Activated CD8-positive, alpha-beta memory T cell treated with anti-CD3 and anti-CD28 coated beads for 1 hour (primary cell): ENCODE results near the gene PLPP1.
"Not testable (repeated sequence)": the region's sequence is repeated elsewhere in the genome, so short reads cannot be mapped to it uniquely, and the experiment has no call there.

ENCODE experiments used
- DNase-seq, 2 donors: peaks; one replicate each; pipeline ENCODE4 v3.0.0-alpha.2; 2020; ENCODE audit warnings: low read depth in 1 of 2; ENCODE audit errors: extremely low read depth in 1 of 2

Gene PLPP1

GRCh38 chr5:55547781-55548180 lies 13.0 kb upstream of the PLPP1 start:
- no peak for DNase-seq

DNA sequence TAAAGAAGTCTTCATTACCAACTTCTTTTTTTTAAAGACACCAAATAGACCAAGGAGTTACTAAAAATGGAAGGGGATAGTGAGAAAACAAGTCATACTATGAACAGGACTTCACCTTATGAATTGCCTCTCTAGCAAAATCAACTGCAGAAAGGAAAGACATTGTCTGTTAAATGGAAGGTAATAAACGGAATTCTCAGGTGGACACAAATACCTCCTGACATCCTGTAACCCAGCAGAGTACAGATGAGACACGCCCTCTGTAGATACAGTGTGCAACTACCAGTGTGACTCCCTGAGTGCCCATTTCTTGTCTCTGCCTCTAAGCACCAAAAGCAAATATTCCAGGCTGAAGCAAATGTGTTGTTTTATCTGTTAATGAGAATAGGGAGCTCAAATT lies 12.2 kb upstream of the PLPP1 start:
- no peak for DNase-seq

DNA sequence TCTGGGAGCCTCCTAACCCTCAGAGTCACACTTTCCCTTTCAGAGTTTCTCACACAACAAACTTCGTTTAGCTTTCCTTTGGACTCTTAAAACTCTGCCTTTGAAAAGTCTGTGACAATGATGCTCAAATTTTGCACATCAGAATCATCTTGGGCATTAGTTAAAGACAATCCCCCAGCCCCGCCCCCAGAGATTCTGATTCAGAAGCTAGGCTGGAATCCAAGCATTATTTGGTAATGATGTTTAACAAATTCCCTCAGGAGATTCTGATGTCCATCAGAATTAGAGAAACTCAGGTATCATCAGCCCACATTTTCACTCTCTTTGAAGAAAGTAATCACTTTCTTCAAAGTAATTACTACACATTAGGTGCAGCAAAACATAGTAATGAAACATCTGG lies 9.6 kb upstream of the PLPP1 start:
- DNase-seq = no peak

DNA sequence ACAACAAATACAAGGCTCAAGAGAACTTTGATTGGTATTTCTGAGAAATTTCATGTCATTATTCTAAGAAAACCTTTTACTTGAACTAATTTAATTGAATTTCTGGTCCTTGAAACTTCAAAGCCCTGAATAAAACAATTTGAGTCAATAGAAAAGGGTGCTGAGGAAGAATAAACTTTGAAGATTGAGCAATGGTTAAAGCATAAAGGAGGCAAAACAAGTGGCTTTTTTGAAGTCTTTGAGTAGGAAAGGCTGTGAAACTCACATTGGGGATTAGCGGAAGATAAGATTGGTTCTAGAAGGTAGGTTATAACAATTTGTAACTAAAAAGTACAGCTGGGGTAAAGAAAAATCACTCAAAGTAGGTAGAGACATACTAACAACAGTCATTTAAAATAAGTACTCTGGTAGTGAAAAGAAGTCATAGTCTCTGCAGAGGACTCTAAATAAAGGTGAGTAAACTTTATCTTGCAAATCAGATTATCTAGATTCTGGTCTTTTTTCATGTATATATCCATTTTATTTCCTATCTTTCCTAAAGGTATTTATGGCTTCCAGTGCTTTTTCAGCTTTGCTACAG lies 6.4 kb upstream of the PLPP1 start:
- no peak for DNase-seq

DNA sequence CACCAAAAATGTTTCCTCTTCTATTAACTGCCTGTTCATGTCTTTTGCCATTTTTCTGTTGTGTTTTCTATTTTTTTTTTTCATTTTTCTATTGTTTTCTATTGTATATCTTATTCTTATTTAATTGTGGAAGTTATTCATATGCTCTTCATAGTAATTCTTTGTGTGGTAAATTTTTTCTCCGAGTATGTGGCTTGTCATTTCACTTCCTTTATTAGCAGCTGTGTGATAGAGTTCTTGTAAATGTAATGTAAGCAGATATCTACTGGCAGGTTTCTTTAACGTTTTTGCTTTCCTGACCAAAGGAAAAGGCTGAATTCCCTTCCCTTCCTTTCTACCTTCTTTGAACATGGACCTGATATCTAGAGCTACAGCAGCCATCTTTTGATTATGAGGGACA lies 5.8 kb upstream of the PLPP1 start:
- no peak for DNase-seq

GRCh38 chr5:55540024-55540423 lies 5.3 kb upstream of the PLPP1 start:
- DNase-seq = no peak

DNA sequence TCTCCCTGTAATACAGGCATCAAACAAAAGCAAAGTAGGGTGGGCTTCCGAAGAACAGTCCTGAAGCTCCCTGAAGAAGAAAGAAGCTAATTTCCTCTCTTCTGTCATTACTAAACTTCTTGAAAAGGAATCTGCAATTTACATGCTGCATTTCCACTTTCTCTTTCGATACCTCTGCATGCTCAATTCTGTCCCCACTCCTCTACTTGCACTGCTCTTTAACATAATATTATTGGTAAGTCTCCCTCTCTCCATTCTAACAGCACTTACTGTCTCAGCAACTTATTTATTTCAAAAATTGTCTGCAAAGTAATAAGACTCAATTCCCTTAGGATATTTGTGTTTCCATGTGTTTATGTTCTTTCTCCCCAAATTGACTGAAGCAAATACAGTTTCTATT lies 3.9 kb upstream of the PLPP1 start:
- no peak for DNase-seq

- not testable (repeated sequence) for DNase-seq
Observed at GRCh38 chr5:55537315-55537714, 2.6 kb upstream of the PLPP1 start.

GRCh38 chr5:55535199-55535905 lies 588 bp upstream of the PLPP1 start:
- no peak for DNase-seq

DNA sequence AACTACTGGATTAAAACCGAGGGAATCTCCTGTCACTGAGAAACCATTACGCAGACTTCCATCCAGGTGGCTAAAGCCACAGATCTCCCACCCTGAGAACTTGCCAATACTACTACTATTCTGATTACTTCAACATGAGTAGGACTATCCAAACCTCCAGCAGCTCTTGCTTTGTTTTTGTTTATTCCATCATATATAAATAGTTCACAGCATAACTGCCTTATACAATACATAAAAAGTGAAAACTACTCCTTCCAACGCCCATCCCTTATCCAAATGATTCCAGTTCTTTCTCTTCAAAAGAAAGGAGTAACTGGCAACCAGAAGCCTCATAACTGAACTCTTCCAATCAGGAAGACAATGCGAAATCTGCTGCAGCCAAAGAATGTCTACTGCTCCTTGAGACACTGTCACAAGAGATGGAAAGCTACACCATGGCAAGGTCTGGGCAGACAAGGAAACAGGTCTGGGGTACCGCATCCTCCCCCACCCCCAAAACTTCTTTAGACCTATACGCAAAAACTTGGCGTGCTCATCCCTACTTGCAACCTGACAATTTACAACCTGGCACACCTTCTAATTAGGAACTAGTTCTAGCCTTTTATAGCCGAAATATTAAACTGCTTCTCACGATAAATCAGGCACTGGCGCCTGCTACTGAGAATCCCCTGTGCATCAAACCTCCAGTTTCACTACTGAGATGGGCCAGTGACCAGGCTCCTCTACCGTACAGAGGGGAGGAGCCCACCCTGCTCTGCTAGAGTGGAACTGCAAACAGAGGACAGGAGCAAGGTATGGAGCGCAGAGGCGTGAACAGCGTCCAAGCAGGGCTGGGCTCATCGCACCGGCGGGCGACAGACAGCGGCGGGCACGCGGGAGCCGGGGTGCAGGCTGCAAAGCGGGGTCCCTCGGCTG lies 986 bp downstream of the PLPP1 start:
- no peak for DNase-seq

DNA sequence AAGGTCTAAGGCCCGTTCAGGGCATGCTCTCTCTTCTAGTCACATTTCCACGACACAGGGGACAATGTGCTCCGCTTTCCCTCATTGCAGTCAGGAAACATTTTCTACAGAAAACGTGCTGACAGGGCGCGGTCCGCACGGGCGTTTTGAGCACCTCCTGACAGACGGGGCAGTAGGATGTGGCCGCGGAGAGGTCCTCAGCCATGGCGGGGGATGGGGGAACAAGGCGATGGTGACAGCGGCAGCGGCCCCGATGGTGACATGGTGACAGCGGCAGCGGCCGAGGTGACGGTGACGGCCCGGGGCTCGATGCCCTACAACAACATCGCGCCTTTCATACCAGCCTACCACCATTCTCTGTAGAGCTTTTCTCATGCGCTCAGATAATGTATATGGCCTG lies 4.1 kb downstream of the PLPP1 start:
- DNase-seq = no peak

GRCh38 chr5:55524816-55525215 lies 9.9 kb downstream of the PLPP1 start:
- no peak for DNase-seq

DNA sequence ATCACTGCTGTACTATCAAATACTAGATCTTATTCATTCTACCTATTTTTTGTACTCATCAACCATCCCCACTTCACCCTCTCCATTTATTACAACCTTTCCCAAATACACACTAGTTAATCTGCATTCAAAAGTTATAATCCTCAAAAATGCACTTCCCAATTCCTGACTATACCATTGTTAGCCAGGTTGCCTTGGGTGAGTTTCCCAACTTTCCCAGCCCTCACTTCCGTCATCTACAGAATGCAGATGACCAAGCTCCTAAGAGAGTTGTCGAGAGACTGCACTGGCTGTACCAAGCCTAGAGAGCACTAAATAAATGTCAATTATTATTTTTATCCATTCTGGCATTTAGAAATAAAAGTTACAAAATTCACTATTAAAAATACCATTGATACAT lies 11.5 kb downstream of the PLPP1 start:
- no peak for DNase-seq

GRCh38 chr5:55521881-55522280 lies 12.9 kb downstream of the PLPP1 start:
- DNase-seq = no peak

DNA sequence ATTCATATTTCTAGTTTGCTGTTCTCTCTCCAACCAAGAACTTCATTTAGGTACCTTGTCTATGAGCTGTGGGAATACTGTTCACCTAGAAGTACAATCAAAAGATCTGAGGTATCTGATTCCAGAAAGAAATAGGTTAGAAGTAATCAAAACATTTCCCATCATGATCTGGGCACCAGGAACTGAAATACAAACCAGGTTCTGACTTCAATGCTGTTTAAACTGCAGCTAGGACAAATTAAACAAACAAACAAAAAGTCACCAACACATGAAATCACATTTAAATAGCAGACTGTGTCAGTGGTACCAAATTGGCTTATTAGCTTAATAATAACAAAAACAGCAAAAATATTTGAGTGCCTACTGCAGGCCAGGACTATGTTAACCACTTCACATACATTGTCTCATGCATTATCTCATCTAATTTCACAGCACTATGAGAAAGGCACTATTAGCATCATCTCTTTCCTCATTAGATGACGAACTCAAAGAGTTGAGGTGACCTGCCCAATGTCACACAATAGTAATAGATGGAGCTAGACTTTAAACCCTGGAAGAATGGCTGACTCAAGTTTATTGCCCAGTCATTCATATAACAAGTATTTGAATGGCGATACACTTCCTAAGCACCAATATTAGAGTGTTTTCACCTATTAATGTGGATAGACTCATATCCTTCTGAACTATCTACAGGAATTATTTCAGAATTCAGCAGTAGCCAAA lies 14.5 kb downstream of the PLPP1 start:
- DNase-seq = no peak

DNA sequence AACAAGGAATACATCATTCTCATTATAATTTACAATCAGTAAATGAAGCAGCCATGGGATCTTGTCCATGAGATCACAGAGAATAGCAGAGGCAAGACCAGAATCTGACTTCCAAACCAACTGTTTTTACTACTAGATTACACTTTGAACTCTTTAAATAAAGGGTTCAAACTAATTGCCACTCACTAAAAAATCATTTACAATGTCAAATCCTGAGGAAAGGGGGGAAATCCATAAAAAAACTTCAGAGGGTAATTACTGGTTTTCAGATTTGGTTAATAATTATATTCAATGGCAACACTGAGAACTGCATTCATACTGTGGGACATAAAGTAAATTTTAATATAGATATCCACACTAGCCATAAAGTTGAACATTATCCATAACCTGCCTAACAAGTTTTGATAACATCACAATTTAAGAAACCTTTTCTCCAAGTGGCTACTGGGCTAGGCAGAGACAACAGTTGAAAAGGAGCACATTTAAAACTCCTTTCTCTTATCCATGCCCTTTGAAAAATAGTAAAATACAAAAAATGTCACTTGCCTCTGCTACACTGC lies 15.9 kb downstream of the PLPP1 start:
- DNase-seq = no peak

- no peak for DNase-seq
Observed at GRCh38 chr5:55517804-55518203, 17.0 kb downstream of the PLPP1 start.

GRCh38 chr5:55511010-55511409 lies 23.8 kb downstream of the PLPP1 start:
- no peak for DNase-seq

DNA sequence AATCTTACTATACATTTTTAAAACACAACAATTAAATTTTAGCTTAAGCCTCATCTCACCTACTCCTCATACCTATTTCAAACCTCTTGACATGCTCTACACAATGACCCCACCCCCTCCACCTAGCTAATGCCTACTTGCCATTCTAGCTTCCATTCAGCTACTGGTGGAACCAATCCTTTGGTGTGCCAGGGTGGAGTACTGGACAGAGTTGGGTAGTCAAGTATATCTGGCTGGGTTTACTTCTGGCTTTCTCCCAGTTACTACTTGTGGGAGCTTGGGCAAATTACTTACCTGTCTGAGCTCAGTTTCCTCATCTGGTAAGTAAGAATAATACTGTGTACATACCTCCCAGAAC lies 24.3 kb downstream of the PLPP1 start:
- no peak for DNase-seq

GRCh38 chr5:55509796-55510522 lies 24.8 kb downstream of the PLPP1 start:
- DNase-seq = no peak
